RWPE2 (cell line): ENCODE measurements around the gene VPS25.

Experiments
- ATAC-seq: fragments of 200-7000 bp; cut with Tn5 transposase; 3 replicates; pipeline ENCODE4 v1.9.1; 2021; ENCODE audit warnings: low read depth
- DNase-seq: peaks from one replicate; pipeline ENCODE4 v3.0.0-alpha.2; 2020; ENCODE audit warnings: low spot score
- H3K27ac ChIP-seq: fragments of 450-650 bp; 2 replicates; pipeline ENCODE4 v1.5.1; 2017; ENCODE audit warnings: mild to moderate bottlenecking; ENCODE audit not compliant: poor library complexity, severe bottlenecking
- H3K27me3 ChIP-seq: fragments of 250-450 bp; sonication (Bioruptor Pico); 2 replicates; pipeline ENCODE4 v1.5.1; 2021; ENCODE audit warnings: mild to moderate bottlenecking, moderate library complexity; ENCODE audit not compliant: insufficient read depth, poor library complexity, severe bottlenecking
- H3K36me3 ChIP-seq: fragments of 250-450 bp; sonication (Bioruptor Pico); 2 replicates; pipeline ENCODE4 v1.5.1; 2020; ENCODE audit warnings: low read depth, mild to moderate bottlenecking, moderate library complexity
- H3K4me1 ChIP-seq: fragments of 250-450 bp; sonication (Bioruptor Pico); 2 replicates; pipeline ENCODE4 v1.5.1; 2021; ENCODE audit warnings: mild to moderate bottlenecking, moderate library complexity; ENCODE audit not compliant: insufficient read depth, poor library complexity, severe bottlenecking
- H3K4me3 ChIP-seq: fragments of 250-450 bp; sonication (Bioruptor Pico); 2 replicates; pipeline ENCODE4 v1.5.1; 2021; ENCODE audit warnings: mild to moderate bottlenecking, moderate library complexity; ENCODE audit not compliant: severe bottlenecking
- H3K9me3 ChIP-seq: fragments of 250-450 bp; sonication (Bioruptor Pico); 2 replicates; pipeline ENCODE4 v1.5.1; 2021; ENCODE audit warnings: mild to moderate bottlenecking, moderate library complexity; ENCODE audit not compliant: severe bottlenecking
- TF ChIP-seq, protein P1 (sequence below): fragments of 450-650 bp; IDR thresholded peaks from one replicate; pipeline ENCODE4 v1.5.1; 2017; ENCODE audit warnings: mild to moderate bottlenecking, moderate library complexity; ENCODE audit not compliant: poor library complexity, severe bottlenecking

Gene VPS25

DNA sequence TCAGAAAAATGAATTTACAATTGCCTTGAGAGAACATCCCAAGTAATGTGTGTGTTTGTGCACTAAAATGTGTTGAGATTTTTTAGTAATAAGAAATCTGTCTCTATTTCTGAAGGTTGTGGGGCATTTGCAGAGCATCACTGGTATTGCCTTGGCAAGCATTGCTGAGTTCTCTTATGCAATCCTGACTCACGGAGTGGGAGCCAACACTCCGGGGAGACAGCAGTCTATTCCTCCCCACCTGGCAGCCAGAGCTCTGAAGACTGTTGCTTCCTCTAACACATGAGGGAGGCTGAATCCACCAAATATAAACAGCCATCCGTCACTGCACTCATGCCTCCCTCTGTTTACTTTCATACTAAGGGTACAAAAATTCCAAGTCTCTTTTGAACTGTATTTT, 36.0 kb downstream of the VPS25 start:
- DNase-seq: no peak
- peaks cover 39% of the 10 kb centered on the region for H3K36me3 ChIP-seq

DNA sequence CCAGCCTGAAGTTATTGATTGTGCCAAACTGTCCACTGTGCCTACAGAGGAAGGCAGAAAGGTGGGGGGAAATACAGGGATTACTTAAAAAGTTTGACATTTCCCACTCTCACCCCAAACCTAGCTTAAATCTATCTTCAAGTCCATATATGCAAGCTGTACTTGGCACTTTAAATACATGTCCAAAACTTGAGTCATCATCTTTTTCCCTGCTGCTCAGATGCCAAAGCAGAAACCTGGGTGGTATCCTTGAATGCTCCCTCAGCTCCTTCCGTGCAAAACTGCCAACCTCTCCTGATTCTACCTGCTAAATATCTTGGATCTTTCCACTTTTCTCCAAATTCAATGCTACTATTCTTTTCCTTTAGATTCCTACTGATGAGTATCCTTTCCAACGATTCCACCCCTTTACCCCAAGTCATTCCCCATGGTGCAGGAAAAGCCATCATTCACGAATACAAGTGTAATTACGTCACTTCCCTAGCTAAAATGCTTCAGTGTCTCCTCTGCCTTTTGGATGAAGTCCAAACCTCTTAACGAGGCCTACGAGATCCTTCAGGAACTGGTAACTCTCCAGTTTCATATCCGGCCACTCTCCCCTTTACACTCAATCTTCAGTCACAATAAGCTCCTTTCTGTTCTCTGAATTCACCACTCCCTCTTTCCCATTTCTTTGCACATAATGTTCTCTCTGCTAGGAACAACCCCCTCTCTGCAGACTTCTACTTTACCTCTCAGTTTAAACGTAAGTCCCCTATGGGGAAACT, 41.6 kb downstream of the VPS25 start:
- ATAC-seq (peak; percentile 27; the same call in 1 of the 3 replicates), DNase-seq (no peak)
- H3K36me3 ChIP-seq: peaks cover 90% of the 10 kb centered on the region
- peaks cover 4% of the 10 kb centered on the region for H3K4me1 ChIP-seq
- no peak overlapping the region for H3K4me3 ChIP-seq
- H3K9me3 ChIP-seq: no peaks in the 10 kb centered on the region
- TF ChIP-seq, protein P1, sequence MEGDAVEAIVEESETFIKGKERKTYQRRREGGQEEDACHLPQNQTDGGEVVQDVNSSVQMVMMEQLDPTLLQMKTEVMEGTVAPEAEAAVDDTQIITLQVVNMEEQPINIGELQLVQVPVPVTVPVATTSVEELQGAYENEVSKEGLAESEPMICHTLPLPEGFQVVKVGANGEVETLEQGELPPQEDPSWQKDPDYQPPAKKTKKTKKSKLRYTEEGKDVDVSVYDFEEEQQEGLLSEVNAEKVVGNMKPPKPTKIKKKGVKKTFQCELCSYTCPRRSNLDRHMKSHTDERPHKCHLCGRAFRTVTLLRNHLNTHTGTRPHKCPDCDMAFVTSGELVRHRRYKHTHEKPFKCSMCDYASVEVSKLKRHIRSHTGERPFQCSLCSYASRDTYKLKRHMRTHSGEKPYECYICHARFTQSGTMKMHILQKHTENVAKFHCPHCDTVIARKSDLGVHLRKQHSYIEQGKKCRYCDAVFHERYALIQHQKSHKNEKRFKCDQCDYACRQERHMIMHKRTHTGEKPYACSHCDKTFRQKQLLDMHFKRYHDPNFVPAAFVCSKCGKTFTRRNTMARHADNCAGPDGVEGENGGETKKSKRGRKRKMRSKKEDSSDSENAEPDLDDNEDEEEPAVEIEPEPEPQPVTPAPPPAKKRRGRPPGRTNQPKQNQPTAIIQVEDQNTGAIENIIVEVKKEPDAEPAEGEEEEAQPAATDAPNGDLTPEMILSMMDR: no peak
- H3K27me3 ChIP-seq: no peaks in the 10 kb centered on the region
- peak overlapping the region; percentile 61 for H3K27ac ChIP-seq

More for the DNA sequence above, 36.0 kb downstream of the VPS25 start:
- peak; percentile 76 for ATAC-seq
- Histone ChIP-seq H3K27ac (no peak overlapping the region), H3K27me3 (no peaks in the 10 kb centered on the region), H3K4me3 (no peak overlapping the region), H3K9me3 (no peaks in the 10 kb centered on the region), H3K4me1 (no peaks in the 10 kb centered on the region)
- TF ChIP-seq, protein P1: no peak

DNA sequence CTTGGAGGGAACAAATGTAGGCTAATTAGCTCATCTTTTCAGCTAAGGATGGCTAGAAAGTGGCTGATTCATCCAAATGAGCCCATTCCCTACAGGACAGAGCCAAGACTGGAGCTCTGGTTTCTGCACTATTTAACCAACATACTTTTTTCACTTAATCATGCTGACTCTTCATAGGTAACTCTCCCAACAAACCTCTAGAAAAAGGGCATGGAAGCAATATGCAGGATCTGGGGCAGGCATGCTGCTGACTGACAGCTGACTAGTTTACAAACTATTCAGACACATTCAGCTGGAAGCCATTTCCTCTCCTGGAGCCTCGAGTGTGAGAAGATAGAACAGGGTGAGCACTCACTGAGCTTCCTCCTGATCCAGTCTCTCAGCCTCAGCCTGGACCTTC, 44.6 kb downstream of the VPS25 start:
- no peak for DNase-seq
- TF ChIP-seq, protein P1: no peak

DNA sequence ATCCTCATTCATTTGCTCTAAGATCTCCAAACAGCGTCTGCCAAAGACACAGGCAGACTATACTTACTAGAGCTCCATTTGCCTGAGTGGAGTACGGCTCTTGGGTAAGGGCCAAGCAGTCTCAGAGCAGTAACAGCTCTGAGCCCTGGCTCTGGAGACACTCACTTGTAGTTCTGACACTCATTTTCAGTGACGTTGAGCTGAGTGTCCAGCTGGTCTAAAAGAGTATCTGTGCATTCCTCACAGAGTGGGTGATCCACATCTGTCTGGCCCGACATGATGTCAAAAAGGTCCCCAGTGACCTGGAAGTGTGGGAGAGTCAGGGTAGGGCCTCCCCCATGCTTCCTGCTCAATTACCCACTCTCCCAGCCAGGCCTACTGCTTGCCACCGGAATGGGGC, 45.1 kb downstream of the VPS25 start:
- Histone ChIP-seq H3K36me3 (peaks cover 98% of the 10 kb centered on the region), H3K27ac (no peak overlapping the region), H3K4me3 (no peak overlapping the region), H3K9me3 (no peaks in the 10 kb centered on the region), H3K27me3 (no peaks in the 10 kb centered on the region), H3K4me1 (peaks cover 10% of the 10 kb centered on the region)
- TF ChIP-seq, protein P1: no peak
- DNase-seq (no peak), ATAC-seq (no peak)

More for the DNA sequence above, 44.6 kb downstream of the VPS25 start:
- no peak overlapping the region for H3K27ac ChIP-seq
- H3K36me3 ChIP-seq: peaks cover 99% of the 10 kb centered on the region
- no peaks in the 10 kb centered on the region for H3K9me3 ChIP-seq
- H3K4me3 ChIP-seq: no peak overlapping the region
- peaks cover 5% of the 10 kb centered on the region for H3K4me1 ChIP-seq
- ATAC-seq: no peak
- no peaks in the 10 kb centered on the region for H3K27me3 ChIP-seq

DNA sequence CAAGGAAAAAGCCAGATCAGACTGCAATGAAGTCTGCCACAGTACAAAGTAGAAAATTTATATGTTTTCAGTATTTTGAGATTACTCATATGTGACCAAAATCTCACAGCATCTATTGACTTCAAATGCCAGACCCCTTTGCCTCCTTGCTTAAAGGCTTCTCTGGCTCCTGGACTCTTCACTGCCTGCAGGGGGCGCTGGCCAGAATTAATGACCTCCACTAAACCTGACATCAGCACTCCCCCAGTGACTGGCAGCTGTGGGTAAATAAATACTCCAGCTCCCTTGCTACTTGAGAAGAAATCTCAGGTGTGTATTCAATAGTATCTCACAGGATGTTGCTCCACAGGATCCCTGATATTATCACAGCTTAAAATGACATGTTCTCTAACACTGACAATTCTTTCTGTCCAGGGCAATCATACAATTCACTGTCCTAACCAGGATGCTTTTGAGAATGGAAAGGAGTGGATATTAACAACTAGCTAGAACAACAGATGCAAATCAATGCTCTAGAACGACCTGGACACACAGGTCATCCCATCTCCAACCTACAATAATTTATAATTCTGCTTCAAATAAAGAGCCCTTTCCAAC, 46.8 kb downstream of the VPS25 start:
- H3K27ac ChIP-seq: no peak overlapping the region
- peaks cover 10% of the 10 kb centered on the region for H3K4me1 ChIP-seq
- H3K27me3 ChIP-seq: no peaks in the 10 kb centered on the region
- TF ChIP-seq, protein P1: peak; percentile 66
- H3K9me3 ChIP-seq: no peaks in the 10 kb centered on the region
- peaks cover 82% of the 10 kb centered on the region for H3K36me3 ChIP-seq
- no peak for DNase-seq
- no peak overlapping the region for H3K4me3 ChIP-seq
- ATAC-seq: no peak
